Measurements from ENCODE around the gene DST.
A peak's percentile ranks its signal among the peaks of the same experiment; 100 is the strongest.
"Not testable (repeated sequence)": the region's sequence is repeated elsewhere in the genome, so short reads cannot be mapped to it uniquely, and the experiment has no call there.

The DST gene

DNA sequence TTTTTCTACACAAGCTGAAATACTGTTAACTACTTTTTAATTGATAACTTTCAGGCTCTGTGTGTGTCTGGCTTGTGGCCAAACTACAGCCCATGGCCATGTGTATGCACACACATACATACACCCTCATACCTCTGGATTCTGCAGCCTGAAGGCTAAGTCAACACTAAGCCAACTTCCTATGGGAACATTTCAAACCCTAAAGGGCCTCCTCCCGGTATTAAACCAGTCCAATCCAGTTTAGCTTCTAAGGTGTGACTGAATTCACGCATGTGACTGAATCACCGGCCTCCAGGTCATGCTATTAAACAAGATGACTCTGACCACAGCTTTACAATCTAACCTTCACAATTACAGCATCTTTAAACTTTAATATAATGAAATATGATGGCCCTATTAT lies 20.7 kb upstream of the DST start:
- DNase-seq (ENCODE audit: low spot score): no peak

DNA sequence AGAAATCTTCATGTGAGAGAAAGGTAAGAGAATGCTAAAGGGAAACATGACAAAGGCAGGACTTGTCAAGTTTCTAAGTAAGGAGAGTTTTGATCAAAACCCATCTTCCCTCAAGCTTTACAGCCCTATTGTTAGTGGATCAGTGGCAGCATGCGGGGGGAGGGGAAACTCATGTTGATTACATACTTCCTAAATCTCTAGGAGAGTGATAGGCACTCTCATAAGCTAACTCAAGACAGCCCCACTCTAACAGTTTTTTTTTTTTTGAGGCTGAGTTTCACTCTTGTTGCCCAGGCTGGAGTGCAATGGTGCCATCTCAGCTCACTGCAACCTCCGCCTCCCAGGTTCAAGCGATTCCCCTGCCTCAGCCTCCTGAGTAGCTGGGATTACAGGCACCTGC lies 18.6 kb upstream of the DST start:
- not testable (repeated sequence) for DNase-seq (ENCODE audit: low spot score)

DNA sequence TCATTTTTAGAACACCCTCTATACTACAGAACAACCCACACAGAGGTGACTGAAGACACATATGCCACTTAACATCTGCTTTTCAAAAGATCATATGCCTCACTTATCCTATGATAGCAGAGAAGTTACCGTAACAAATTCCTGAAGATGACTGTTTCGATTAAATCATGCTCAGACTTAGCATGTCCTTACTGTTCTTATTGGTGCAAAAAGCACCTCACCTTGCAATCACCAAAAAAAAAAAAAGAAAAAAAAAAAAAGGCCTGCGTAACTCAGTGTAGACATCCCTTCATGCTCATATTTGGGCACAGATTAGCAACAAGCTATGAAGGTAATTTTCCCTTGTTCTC lies 17.7 kb upstream of the DST start:
- no peak for DNase-seq (ENCODE audit: low spot score)

DNA sequence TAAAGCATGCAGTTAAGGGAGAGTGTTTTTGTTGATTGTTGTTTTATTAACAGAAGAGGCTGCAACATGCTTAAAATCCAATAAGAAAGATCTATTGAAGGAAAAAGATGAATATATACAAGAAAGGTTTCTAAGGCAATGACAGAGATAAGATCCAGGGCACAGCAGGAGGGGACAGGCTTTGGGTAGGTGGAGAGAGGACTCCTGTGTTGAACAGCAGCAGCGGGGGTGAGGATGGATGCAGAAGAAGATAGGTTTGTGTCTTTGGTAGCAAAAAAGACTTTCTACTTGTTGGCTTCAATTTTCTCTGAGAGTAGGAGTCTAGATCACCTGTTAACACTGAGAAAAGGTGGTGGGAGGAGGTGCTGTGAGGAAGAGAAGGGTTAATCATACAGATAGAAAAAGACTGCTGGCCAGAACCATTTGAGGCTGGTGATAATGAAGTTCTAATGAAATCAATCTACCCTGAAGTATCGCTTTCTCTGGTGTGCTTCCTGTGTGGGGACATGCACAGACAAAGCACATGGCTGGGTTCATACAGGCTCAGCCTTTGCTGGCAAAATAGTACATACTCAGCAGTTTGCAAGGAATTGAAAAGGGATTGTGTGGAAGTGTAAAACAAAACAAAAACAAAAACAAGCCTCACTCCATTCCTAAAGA lies 17.2 kb upstream of the DST start:
- DNase-seq (ENCODE audit: low spot score): no peak

DNA sequence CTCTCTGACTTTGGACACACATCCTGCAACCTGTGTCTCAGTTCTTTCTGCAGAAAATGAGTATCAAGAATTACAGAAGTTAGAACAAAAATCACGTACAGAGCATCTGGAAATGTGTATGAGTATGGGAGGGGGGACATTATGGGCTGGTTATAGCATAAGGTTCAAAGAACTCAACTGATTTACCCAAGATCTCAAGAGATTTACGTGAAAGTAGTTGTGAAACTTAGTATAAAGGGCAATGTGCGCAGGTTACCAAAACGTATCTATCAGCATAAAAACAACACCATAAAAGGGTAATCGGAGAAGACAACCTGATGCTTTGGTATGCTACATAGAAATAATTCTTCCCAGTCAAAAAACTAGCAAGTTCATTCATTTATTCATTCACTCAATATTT lies 15.6 kb upstream of the DST start:
- DNase-seq (ENCODE audit: low spot score): no peak

DNA sequence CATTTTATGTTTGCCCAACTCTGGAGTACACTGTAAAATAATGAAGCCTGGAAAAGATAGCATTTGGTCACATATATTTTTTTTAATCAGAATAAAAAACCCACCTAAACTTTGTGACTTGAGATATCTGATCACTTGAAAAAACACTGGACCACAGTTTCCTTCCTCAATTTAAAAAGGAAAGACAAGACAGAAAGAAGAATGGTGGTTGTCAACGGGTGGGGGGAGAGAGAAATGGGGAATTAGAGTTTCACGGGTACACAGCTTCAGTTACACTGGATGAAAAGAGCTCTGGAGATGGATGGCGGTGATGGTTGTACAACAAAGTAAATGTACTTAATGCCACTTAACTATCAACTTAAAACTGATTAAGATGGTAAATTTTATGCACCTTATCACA lies 14.7 kb upstream of the DST start:
- DNase-seq (ENCODE audit: low spot score): no peak

DNA sequence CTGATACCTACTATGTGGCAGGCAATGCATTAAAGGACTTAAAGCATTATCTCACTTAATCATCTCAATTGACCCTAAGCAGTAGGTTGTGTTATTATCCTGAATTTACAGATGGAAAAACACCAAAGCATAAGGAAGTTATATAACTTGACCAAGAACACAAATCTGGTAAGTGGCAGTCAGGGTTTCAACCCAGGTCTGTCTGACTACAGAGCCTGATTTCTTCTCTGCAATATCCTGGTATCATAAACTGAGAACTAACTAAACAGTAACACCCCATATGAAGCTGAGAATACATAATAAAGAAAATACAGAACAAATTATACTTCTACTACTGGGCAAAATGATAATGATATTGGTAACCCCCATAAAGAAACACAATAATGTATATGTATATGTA lies 13.8 kb upstream of the DST start:
- no peak for DNase-seq (ENCODE audit: low spot score)

DNA sequence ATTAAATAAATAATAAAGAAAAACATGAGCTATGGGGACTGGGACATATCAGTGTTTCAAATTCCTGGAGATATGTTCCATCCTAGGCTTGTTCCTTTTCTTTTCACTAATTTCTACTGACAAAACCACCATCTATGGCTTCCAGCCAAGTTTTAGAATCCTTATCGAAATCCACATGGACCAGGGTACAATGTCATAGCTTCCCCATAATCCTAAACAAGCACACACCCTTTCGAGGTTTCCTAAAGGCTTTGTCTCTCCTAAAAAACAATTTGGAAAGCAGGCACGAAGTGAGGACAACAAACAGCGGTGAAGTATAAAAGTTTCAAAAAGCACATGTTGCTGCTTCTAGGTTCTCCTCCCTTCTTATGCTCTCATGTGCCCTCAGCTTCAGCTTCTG lies 13.3 kb upstream of the DST start:
- DNase-seq (ENCODE audit: low spot score): no peak

DNA sequence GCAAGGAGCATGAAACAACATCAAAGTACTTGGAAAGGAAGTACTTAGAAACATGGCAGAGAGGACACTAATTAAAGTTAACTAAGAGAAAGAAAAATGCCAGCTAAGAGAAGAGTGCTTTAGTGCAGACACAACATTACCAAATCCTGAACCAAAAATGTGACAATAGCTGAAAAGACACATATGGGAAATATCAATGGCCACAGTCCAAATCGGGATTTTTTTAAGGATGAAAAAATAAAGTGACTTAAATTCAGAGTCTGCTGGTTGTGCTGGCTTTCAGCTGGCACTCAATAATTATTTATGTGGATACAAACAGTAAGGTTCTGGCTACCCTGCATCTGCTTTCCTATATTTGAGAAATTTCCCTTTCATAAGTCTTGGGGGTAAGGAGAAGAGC lies 12.6 kb upstream of the DST start:
- no peak for DNase-seq (ENCODE audit: low spot score)

DNA sequence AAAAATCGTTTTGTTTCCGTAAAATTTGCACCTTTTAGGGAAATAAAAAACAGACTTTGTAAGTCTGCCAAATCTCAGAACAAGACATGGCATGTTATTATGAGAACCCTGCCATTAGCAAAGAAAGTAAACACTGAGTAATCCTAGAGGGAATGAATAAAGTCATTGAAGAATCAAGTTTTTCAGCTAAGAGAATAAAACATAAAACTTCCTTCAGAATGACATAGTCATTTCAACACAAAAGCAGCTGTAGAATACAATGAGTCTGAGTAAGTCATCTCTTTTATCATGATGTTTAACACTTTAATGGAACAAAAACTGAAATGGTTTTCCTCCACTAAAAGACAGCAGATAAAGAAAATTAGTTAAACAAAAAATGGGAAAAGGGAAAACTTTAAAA lies 10.3 kb upstream of the DST start:
- DNase-seq (ENCODE audit: low spot score): no peak

DNA sequence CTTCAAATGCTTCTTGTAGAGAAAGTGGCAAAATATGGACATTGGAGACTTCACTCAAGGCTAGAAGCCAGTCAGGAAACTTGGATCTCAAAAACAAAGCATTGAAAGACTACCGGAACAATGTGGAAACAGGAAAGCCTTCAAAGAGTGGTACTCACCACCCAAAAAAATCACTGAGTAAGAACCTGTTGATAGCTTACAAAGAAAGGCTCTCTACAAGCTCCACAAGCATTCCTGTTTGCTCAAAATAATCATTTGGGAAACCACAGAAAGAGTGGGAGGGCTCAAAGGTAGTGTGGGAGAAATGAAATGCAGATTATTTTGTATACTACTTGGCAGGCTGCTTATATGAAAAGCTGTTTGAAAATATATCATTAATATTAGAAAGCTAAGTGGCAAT lies 9.5 kb upstream of the DST start:
- no peak for DNase-seq (ENCODE audit: low spot score)

DNA sequence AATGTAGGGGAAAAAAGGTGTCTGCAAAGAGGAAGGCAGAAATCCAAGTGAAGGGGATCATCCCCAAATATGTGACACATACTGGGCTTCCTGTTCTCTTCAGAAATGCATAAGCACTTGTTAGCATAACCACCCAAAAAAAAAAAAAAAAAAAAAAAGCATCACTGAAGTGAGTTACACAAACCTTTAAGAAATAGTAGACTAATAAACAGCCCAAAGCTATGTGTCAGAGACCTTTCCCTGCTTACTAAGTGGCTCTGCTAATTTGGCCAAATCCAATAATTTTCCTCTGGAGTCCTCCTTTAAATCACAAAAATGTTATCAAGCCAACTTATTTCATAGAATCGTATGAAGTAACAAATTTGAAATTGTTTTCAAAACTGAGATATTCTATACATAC lies 7.5 kb upstream of the DST start:
- DNase-seq (ENCODE audit: low spot score): no peak

DNA sequence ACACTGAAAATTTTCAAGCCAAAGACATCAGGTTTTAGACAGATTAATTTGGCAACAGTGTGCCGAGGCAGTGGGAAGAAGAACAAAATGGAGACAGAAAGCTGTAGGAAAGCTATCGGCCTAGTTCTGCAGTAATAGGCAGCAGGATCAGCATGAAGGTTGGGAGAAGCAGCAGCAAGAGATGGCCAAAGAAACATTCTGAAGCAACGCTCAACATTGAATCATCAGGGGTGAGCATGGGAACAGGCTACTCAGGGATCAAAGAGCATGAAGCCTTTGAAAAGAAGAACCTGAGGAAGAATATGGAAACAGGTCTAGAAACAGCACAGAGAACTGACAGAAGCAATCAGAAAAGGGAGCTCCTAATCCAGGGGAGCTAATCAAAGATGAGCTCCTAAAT lies 7.1 kb upstream of the DST start:
- no peak for DNase-seq (ENCODE audit: low spot score)

DNA sequence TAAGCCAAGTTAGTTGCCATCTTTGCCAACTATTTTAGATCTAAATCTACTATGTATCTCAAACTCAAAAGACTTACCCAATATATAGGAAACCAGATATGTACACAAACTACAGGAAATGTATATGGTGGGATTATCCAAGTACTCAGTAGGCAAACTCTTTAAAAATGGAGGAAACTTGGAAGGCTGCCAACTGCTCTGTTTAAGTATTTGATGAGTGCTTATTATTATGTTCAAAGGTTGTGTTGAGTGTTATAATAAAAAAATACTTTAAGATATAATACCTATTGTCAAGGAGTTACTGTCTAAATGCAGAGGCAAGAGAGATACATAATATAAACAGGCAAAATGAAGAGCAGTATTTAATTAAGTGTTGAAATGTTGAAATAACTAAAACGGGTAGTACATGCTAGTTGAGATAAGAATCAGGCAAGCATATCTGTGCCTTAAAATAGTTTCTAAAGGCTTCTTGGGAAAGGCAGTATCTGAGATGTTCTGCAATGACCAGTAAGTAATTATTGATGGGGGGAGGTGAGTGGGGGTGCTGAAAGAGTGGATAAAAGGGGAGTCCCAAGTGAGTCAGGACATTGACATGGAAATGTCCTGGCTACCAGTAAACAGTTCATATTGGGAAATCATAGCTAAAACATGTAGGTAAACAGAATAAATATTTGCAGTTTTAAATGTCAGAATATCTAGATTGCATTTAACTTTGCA lies 6.5 kb upstream of the DST start:
- DNase-seq (ENCODE audit: low spot score): no peak

DNA sequence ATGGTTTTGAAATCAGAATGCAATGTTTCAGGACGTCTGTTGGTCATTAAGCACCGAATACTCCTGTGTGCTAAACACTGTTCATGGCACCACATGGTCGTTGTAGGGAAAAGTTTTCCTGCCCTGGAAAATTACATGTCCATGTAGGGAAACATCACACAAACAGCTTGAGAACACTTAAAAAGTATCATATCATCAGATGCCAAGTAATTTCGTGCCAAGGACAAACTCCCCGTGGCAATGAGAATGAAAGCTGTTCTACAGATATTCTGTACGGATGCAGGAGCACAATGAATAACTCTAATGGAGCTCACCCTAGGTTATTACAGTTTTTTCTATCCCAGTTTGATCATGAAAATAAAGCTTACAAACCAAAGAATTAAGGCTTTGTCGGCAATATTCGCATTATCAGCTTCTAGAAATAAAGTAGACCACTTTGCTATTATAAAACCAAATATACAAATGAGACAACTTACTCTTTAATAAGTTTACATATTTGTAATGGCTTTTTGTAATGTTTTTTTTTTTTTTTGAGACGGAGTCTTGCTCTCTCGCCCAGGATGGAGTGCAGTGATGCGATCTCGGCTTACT lies 4.6 kb upstream of the DST start:
- no peak for DNase-seq (ENCODE audit: low spot score)

DNA sequence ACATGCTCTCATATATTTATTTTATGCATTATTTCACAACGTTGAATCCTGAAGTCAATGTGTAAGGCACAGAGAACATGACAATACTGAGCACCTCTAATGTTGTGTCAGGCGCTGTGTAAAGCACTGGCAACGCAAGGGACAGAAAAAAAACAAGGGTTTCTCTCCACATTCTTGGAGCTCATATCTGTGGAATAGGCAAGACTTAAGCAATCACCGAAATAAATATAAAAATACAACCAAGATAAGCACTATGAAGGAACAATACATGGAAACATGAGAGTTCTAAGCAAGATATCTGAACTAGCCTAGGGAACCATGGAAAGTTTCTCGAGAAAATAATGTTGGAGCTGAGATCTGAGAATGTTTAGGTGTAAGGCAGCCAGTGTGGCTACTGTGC lies 1.7 kb upstream of the DST start:
- DNase-seq (ENCODE audit: low spot score): no peak

DNA sequence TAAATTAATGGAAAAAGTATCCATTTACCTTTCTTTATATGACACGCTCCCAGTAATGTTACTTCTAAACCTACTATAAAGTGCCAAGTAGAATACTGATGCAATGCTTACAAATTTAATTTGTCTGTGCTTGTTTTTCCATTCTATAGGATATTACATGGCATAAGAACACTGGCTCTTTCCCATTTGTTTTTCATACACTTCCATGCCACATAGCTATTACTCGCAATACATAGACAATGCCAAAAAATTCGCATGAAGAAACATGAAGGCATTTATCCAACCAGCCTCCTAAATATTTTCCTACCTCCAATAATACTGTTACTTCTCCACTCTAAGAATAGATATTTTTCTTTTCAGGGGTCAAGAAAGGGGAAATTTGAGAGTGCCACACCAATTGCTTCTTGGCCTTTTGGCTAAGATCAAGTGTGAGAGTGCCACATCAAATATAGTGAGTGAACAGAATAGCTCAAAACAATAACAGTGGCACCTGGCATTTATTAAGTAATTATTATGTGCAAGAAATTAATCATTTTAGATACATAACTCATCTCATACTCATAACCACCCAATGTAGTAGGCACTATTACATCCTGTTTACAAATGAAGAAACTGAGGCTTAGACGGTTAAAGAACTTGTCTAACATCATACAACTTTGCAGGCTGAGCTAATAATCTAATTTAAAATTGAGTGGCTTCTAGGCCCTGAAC lies 845 bp upstream of the DST start:
- no peak for DNase-seq (ENCODE audit: low spot score)

DNA sequence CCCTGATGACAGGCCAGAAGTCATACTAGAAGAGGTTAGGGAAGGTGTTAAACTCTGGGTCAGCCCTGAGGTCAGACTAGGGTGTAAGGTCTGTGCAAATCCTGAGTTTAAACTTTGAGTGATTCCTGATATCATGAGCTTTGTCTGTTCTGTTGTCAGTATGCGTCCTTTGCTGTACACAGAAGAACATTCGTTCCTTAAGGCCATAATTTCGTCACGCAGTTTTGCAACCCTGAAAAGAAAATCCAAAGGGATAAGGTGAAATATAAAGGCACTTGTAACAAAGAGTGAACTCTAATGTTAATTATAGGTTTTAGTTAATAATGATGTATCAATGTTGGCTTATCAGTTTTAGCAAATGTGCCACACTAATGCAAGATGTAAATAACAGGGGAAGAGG lies 2.3 kb downstream of the DST start:
- DNase-seq (ENCODE audit: low spot score): no peak

DNA sequence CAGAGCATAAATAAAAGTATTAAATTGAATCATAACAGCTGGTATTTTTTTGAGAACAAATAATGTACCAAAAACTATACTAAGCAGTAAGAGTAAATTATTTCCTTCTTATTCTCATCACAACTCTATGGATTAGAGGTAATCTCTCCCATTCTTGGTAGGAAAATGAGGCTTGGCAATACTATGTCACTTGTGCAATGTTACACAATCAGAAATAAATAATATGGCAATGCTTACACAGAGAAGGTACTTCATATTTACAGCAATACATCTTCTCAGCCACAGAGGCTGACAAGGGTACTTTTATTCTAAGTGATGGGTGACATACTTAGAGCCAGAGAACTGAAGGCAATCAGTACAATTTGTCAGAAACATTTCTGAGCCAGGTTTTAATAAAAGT lies 3.9 kb downstream of the DST start:
- DNase-seq (ENCODE audit: low spot score): no peak

DNA sequence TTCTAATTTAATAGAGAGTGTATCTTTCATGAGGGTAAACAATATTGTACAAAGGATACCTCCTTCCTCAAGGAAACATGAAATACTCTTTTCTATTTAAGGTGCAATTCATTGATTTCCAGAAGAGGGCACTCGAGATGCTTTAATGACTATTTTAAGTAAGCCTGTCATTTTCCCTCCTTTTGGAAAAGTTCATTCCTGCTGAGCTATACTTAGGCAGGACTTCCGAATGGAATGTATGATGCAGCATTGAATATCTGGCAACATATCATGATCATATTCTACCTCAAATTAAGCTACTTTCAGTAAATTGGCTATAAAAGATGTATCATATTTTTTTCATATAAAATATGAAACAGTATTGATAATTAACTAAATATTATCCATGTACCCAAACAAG lies 5.0 kb downstream of the DST start:
- DNase-seq (ENCODE audit: low spot score): peak; percentile 45

DNA sequence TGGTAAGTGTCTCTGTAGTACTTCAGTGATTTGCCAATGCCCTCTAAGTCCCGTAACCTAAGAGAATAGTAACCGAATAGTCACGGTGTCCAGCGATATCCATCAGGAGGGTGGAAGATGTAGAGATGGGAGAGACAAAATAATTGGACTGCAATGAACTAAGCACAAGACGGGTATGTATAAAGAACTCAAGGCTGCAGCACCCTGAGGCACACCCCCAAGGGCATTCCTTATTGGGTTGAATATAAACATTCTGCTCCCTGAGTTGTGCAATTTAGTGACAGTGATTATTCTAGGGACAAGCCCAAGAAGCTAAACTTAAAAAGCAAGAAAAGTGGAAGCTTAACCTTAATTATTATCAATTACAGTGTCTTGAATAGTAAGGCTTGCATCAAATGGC lies 14.6 kb downstream of the DST start:
- no peak for DNase-seq (ENCODE audit: low spot score)

DNA sequence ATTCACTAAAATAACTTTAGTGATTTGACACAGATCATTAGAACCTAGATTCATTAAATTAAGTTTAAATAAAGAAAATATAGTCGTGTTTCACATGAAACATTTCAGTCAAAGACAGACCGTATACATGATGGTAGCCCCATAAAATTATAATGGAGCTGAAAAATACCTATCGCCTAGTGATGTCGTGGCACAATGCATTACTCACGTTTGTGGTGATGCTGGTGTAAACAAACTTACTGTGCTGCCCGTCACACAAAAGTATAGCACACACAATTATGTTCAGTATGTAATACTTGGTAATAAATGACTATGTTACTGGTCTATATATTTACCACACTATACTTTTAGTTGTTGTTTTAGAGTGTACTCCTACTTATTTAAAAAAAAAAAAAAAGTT lies 17.3 kb downstream of the DST start:
- no peak for DNase-seq (ENCODE audit: low spot score)

DNA sequence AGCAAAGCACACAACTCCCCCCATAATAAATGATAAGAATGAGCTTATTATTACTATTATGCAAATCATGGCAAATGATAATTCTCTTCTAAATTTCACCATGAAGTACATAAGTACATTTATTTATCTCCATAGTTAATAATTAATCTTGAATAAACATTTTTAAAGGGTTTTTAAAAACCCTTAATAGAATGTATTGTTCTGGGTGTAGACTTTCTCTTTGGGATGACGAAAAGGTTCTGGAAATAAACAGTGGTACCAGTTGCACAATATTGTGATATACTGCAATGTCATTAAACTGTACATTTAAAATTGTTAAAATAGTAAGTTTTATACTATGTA lies 18.0 kb downstream of the DST start:
- DNase-seq (ENCODE audit: low spot score): no peak
